Measurements from ENCODE around the gene PLB1. TPM values are rescaled to one million over a fixed set of nuclear protein-coding genes. Genes with fewer than 3 reads are reported as not detected.

The PLB1 gene
- total RNA-seq, 4 donors from 2014 or later, result 3.0 to 14.5 (median 10.5) TPM

GRCh38 chr2:28640908-28641300, 145.0 kb downstream of the PLB1 start:
- Histone ChIP-seq H3K9me3 (no peaks in the 10 kb centered on the region), H3K36me3 (no peaks in the 10 kb centered on the region), H3K27ac (peak overlapping the region; percentile 22 to 97 (median 93)), H3K4me3 (no peak overlapping the region), H3K4me1 (peaks cover 13 to 78% (median 28%) of the 10 kb centered on the region in 3 donors), H3K27me3 (no peaks in the 10 kb centered on the region)
- TF ChIP-seq CTCF (IDR thresholded peaks at IDR 0.05), result no peak
- no peak for TF ChIP-seq POLR2AphosphoS5 (IDR thresholded peaks at IDR 0.05)
- no peak for TF ChIP-seq EP300 (IDR thresholded peaks at IDR 0.05)
- no peak for TF ChIP-seq POLR2A (IDR thresholded peaks at IDR 0.05)
- no peak for ATAC-seq
- 100% methylated on average over 1 of the region's 13 CpGs; no CpG with 5 or more reads in 1 of the 2 donors for WGBS, 2 donors (ENCODE audit: low coverage in 1 of 2)

GRCh38 chr2:28642796-28643195, 146.9 kb downstream of the PLB1 start:
- ATAC-seq, result peak; percentile 6
- TF ChIP-seq CTCF (IDR thresholded peaks at IDR 0.05) (no peak), POLR2A (IDR thresholded peaks at IDR 0.05) (no peak)

GRCh38 chr2:28643327-28643726, 147.5 kb downstream of the PLB1 start:
- no peaks in the 10 kb centered on the region for H3K36me3 ChIP-seq
- WGBS, 2 donors (ENCODE audit: low coverage in 1 of 2), result 64 to 67% methylated on average over 4 of the region's 6 CpGs
- peak; percentile 63 for ATAC-seq
- peak overlapping the region; percentile 92 to 97 (median 93) for H3K27ac ChIP-seq
- H3K4me1 ChIP-seq, result peaks cover 10 to 78% (median 16%) of the 10 kb centered on the region in 3 donors
- TF ChIP-seq POLR2A (IDR thresholded peaks at IDR 0.05), result no peak
- TF ChIP-seq POLR2AphosphoS5 (IDR thresholded peaks at IDR 0.05), result peak; percentile 30
- H3K4me3 ChIP-seq, result no peak overlapping the region
- H3K27me3 ChIP-seq, result no peaks in the 10 kb centered on the region
- no peaks in the 10 kb centered on the region for H3K9me3 ChIP-seq

More at GRCh38 chr2:28642796-28643195, 146.9 kb downstream of the PLB1 start:
- H3K9me3 ChIP-seq, result no peaks in the 10 kb centered on the region
- peaks cover 10 to 78% (median 14%) of the 10 kb centered on the region in 3 donors for H3K4me1 ChIP-seq
- H3K27me3 ChIP-seq, result no peaks in the 10 kb centered on the region
- H3K27ac ChIP-seq, result peak overlapping the region; percentile 45 to 97 (median 93)
- H3K36me3 ChIP-seq, result no peaks in the 10 kb centered on the region
- no peak overlapping the region for H3K4me3 ChIP-seq
- WGBS, 2 donors (ENCODE audit: low coverage in 1 of 2), result 100% methylated on average over 1 of the region's 13 CpGs; no CpG with 5 or more reads in 1 of the 2 donors

- TF ChIP-seq EP300 (IDR thresholded peaks at IDR 0.05) (no peak), CTCF (IDR thresholded peaks at IDR 0.05) (no peak), POLR2AphosphoS5 (IDR thresholded peaks at IDR 0.05) (peak; percentile 75), POLR2A (IDR thresholded peaks at IDR 0.05) (no peak)
- Histone ChIP-seq H3K27me3 (no peaks in the 10 kb centered on the region), H3K4me3 (peak overlapping the region in 1 of 2 donors; percentile 3), H3K36me3 (no peaks in the 10 kb centered on the region), H3K9me3 (no peaks in the 10 kb centered on the region), H3K27ac (peak overlapping the region; percentile 92 to 97 (median 93)), H3K4me1 (peaks cover 15 to 78% (median 17%) of the 10 kb centered on the region in 3 donors)
- ATAC-seq, result peak; percentile 72
- 48 to 69% methylated on average over 8 to 11 of the region's 11 CpGs for WGBS, 2 donors (ENCODE audit: low coverage in 1 of 2)
These were observed 148.1 kb downstream of the PLB1 start for GRCh38 chr2:28643911-28644334.

GRCh38 chr2:28644760-28645159, 148.9 kb downstream of the PLB1 start:
- WGBS, 2 donors (ENCODE audit: low coverage in 1 of 2), result 41 to 61% methylated on average over 5 to 7 of the region's 7 CpGs
- Histone ChIP-seq H3K27me3 (no peaks in the 10 kb centered on the region), H3K36me3 (no peaks in the 10 kb centered on the region), H3K27ac (peak overlapping the region; percentile 92 to 97 (median 93)), H3K4me1 (peaks cover 15 to 78% (median 17%) of the 10 kb centered on the region in 3 donors), H3K4me3 (no peak overlapping the region), H3K9me3 (no peaks in the 10 kb centered on the region)
- ATAC-seq, result no peak
- TF ChIP-seq POLR2AphosphoS5 (IDR thresholded peaks at IDR 0.05) (no peak), EP300 (IDR thresholded peaks at IDR 0.05) (no peak), POLR2A (IDR thresholded peaks at IDR 0.05) (no peak)

- ATAC-seq, result no peak
- H3K27me3 ChIP-seq, result no peaks in the 10 kb centered on the region
- H3K4me1 ChIP-seq, result peaks cover 15 to 71% (median 17%) of the 10 kb centered on the region in 3 donors
- WGBS, 2 donors (ENCODE audit: low coverage in 1 of 2), result 44 to 50% methylated on average over 2 of the region's 2 CpGs
- TF ChIP-seq CTCF (IDR thresholded peaks at IDR 0.05), result no peak
- no peak for TF ChIP-seq POLR2AphosphoS5 (IDR thresholded peaks at IDR 0.05)
- TF ChIP-seq EP300 (IDR thresholded peaks at IDR 0.05), result no peak
- TF ChIP-seq POLR2A (IDR thresholded peaks at IDR 0.05), result no peak
- H3K4me3 ChIP-seq, result no peak overlapping the region
- peak overlapping the region; percentile 92 to 97 (median 93) for H3K27ac ChIP-seq
- no peaks in the 10 kb centered on the region for H3K36me3 ChIP-seq
- no peaks in the 10 kb centered on the region for H3K9me3 ChIP-seq
These were observed 149.7 kb downstream of the PLB1 start for GRCh38 chr2:28645553-28645952.
